Spleen (tissue), 11 donors: ENCODE data around the gene NXPH4. TPM values are rescaled to one million over a fixed set of nuclear protein-coding genes. Genes with fewer than 3 reads are reported as not detected.

Source experiments
- DNase-seq: peaks from one replicate; pipeline ENCODE4 v3.0.0-alpha.2; 2020
- H3K27ac ChIP-seq, 8 donors: fragments of 200-600 bp; sonication (generic) in 7 of 8; 1 replicate in 4 of 8; 2 replicates in 4 of 8; pipeline versions ENCODE4 v1.5.0 to v1.8.0; 2016 to 2021; ENCODE audit warnings: inconsistent platforms in 4 of 8, mild to moderate bottlenecking in 4 of 8, moderate library complexity in 1 of 8
- H3K27me3 ChIP-seq, 7 donors: fragments of 200-600 bp; sonication (generic) in 6 of 7; replicated peaks in 1 of 7; 1 replicate in 4 of 7; 2 replicates in 3 of 7; pipeline versions ENCODE4 v1.5.0 to v1.8.0; 2016 to 2021; ENCODE audit warnings: inconsistent platforms in 3 of 7, mild to moderate bottlenecking in 1 of 7
- H3K36me3 ChIP-seq, 6 donors: fragments of 200-600 bp; sonication (generic) in 5 of 6; 1 replicate in 4 of 6; 2 replicates in 2 of 6; pipeline versions ENCODE4 v1.5.0 to v1.8.0; 2016 to 2021; ENCODE audit warnings: inconsistent platforms in 2 of 6
- H3K4me1 ChIP-seq, 6 donors: fragments of 200-600 bp; sonication (generic) in 5 of 6; 1 replicate in 3 of 6; 2 replicates in 3 of 6; pipeline versions ENCODE4 v1.5.0 to v1.8.0; 2016 to 2021; ENCODE audit warnings: inconsistent platforms in 3 of 6
- H3K4me3 ChIP-seq, 8 donors: fragments of 200-600 bp; sonication (generic) in 7 of 8; 1 replicate in 4 of 8; 2 replicates in 4 of 8; pipeline versions ENCODE4 v1.5.0 to v1.8.0; 2016 to 2021; ENCODE audit warnings: inconsistent platforms in 4 of 8, mild to moderate bottlenecking in 4 of 8, moderate library complexity in 2 of 8
- H3K9me3 ChIP-seq, 8 donors: fragments of 200-600 bp; sonication (generic) in 7 of 8; 1 replicate in 4 of 8; 2 replicates in 4 of 8; pipeline versions ENCODE4 v1.5.0 to v1.8.0; 2016 to 2021; ENCODE audit warnings: inconsistent platforms in 4 of 8
- CTCF ChIP-seq, 11 experiments: fragments of 200-600 bp in 7 of 11; fragments of 450-650 bp in 4 of 11; sonication (generic) in 4 of 11; IDR thresholded peaks in 8 of 11; conservative IDR thresholded peaks in 3 of 11; 1 replicate in 7 of 11; 2 replicates in 4 of 11; pipeline versions ENCODE4 v1.4.0 to v1.8.0; 2016 to 2021; ENCODE audit warnings: antibody characterized with exemption in 11 of 11, inconsistent platforms in 4 of 11, mild to moderate bottlenecking in 1 of 11
- POLR2A ChIP-seq, 3 donors: fragments of 450-650 bp; IDR thresholded peaks; one replicate each; pipeline ENCODE4 v1.5.1; 2017; ENCODE audit warnings: antibody characterized with exemption in 3 of 3, mild to moderate bottlenecking in 1 of 3
- POLR2AphosphoS5 ChIP-seq, 3 donors: sonication (generic); formaldehyde crosslinking; IDR thresholded peaks; one replicate each; pipeline ENCODE4 v1.5.1; 2017; ENCODE audit warnings: antibody characterized with exemption in 3 of 3
- WGBS, 5 donors: extraction: QIAGEN DNeasy Blood & Tissue Kit in 3 of 5; methylation state at CpG; one replicate each; pipeline versions ENCODE4 v1.1.5 to v1.1.7; 2013 to 2018; 5-methylcytosine and 5-hydroxymethylcytosine counted together
- intact Hi-C: fragments of 100-400 bp; cut with DNase I; formaldehyde crosslinking; loops from one replicate; pipeline ENCODE4 v1.15.0; 2023; ENCODE audit warnings: low total_unique reads
- polyA plus RNA-seq, 3 donors: library from polyadenylated mRNA; stranded (reverse); fragments of 200-250 nt; gene quantifications; one replicate each; pipeline ENCODE4 v1.2.1, GENCODE V29; 2013
- total RNA-seq, 7 donors: library from RNA; depleted of rRNA in 3 of 7; stranded (reverse); fragments of >200 nt in 3 of 7; fragmentation: NEBNext Ultra II Directional in 4 of 7; extraction: Animal tissue kit (Norgen Biotek cat#: 25700) in 4 of 7; gene quantifications; one replicate each; pipeline versions ENCODE4 v1.1.0 to v1.2.1, GENCODE V29; 2016 to 2021
- donor health status: healthy with polysubstance abuse.
- donor health status: DM: no; HTN: no; CAD: no; lungs with moderate emphysema.
- donor health status: DM: no; HTN: no; CAD: no.
- donor health status: Bipolar disorder and iron deficiency.
- donor health status: healthy.
- donor health status: DM: no; HTN: no; CAD: no.
- donor health status: DM: yes; HTN: yes; CAD: no.

The NXPH4 gene
- total and polyA plus RNA-seq, 10 donors: 0.11 to 0.60 (median 0.23) TPM; not detected in 4

DNA sequence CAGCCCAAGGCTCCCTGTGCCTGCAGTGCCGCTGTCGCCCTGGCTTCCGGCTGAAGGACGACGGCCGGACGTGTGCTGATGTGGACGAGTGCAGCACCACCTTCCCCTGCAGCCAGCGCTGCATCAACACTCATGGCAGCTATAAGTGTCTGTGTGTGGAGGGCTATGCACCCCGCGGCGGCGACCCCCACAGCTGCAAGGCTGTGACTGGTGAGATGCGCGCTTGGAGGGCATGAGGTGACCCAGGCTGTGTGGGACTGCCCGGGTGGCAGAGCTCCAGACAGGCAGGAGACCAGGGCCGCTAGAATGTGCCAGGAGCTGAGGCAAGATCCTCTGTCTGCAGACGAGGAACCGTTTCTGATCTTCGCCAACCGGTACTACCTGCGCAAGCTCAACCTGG, 19.6 kb upstream of the NXPH4 start:
- no peaks in the 10 kb centered on the region for H3K27me3 ChIP-seq
- H3K27ac ChIP-seq: no peak overlapping the region
- no peak for DNase-seq
- WGBS, 5 donors: 75 to 94% (median 89%) methylated on average over 7 to 22 of the region's 22 CpGs
- H3K4me3 ChIP-seq: no peak overlapping the region
- TF ChIP-seq CTCF (IDR thresholded peaks at IDR 0.05 in 8 of 11, conservative IDR thresholded peaks at IDR 0.05 in 3 of 11) (no peak), POLR2AphosphoS5 (IDR thresholded peaks at IDR 0.05) (peak in 1 of 3 donors; percentile 48)
- no peaks in the 10 kb centered on the region for H3K9me3 ChIP-seq
- intact Hi-C loops: no loop called here
- peaks cover 0 to 100% (median 50%) of the 10 kb centered on the region in 6 donors for H3K36me3 ChIP-seq
- H3K4me1 ChIP-seq: no peaks in the 10 kb centered on the region

GRCh38 chr12:57198329-57198728, 18.3 kb upstream of the NXPH4 start:
- DNase-seq: no peak
- peaks cover 0 to 100% (median 56%) of the 10 kb centered on the region in 6 donors for H3K36me3 ChIP-seq
- WGBS, 5 donors: 88 to 97% (median 94%) methylated on average over 16 to 17 of the region's 17 CpGs
- H3K27me3 ChIP-seq: no peaks in the 10 kb centered on the region
- intact Hi-C loops: no loop called here
- no peak overlapping the region for H3K27ac ChIP-seq
- TF ChIP-seq POLR2A (IDR thresholded peaks at IDR 0.05): no peak
- peak in 1 of 3 donors; percentile 37 for TF ChIP-seq POLR2AphosphoS5 (IDR thresholded peaks at IDR 0.05)
- H3K9me3 ChIP-seq: no peaks in the 10 kb centered on the region
- H3K4me3 ChIP-seq: no peak overlapping the region
- no peaks in the 10 kb centered on the region for H3K4me1 ChIP-seq

- H3K4me1 ChIP-seq: no peaks in the 10 kb centered on the region
- H3K27ac ChIP-seq: no peak overlapping the region
- TF ChIP-seq POLR2AphosphoS5 (IDR thresholded peaks at IDR 0.05) (peak in 1 of 3 donors; percentile 22), POLR2A (IDR thresholded peaks at IDR 0.05) (no peak), CTCF (IDR thresholded peaks at IDR 0.05 in 8 of 11, conservative IDR thresholded peaks at IDR 0.05 in 3 of 11) (no peak)
- H3K9me3 ChIP-seq: no peaks in the 10 kb centered on the region
- peaks cover 0 to 100% (median 50%) of the 10 kb centered on the region in 6 donors for H3K36me3 ChIP-seq
- H3K27me3 ChIP-seq: no peaks in the 10 kb centered on the region
- intact Hi-C loops: no loop called here
- WGBS, 5 donors: 84 to 94% (median 89%) methylated on average over 8 to 15 of the region's 15 CpGs
- no peak overlapping the region for H3K4me3 ChIP-seq
- DNase-seq: no peak
These were observed 17.4 kb upstream of the NXPH4 start for GRCh38 chr12:57199191-57199590.

- Histone ChIP-seq H3K4me3 (no peak overlapping the region), H3K36me3 (peaks cover 0 to 100% (median 42%) of the 10 kb centered on the region in 6 donors), H3K27me3 (no peaks in the 10 kb centered on the region), H3K4me1 (no peaks in the 10 kb centered on the region), H3K27ac (no peak overlapping the region), H3K9me3 (no peaks in the 10 kb centered on the region)
- 90 to 95% (median 91%) methylated on average over 13 to 15 of the region's 15 CpGs for WGBS, 5 donors
- TF ChIP-seq POLR2A (IDR thresholded peaks at IDR 0.05) (no peak), CTCF (IDR thresholded peaks at IDR 0.05 in 8 of 11, conservative IDR thresholded peaks at IDR 0.05 in 3 of 11) (no peak), POLR2AphosphoS5 (IDR thresholded peaks at IDR 0.05) (no peak)
- no peak for DNase-seq
- intact Hi-C loops: no loop called here
These were observed 16.1 kb upstream of the NXPH4 start for GRCh38 chr12:57200497-57200896.

DNA sequence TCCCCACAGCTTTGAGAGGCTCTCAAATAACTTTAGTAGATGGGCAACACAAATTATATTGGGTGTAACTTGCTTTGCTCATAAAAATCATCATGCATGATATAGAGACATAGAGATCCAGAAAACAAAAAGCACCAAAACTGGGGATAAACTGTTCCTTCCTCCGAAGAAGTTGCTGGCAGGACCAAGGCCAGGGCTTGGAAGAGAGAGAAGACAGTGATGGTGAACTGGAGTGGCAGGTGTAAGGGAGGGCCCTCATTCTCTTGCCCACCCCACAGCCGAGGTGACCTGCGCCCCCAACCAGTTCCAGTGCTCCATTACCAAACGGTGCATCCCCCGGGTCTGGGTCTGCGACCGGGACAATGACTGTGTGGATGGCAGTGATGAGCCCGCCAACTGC, 15.4 kb upstream of the NXPH4 start:
- Histone ChIP-seq H3K27ac (no peak overlapping the region), H3K4me3 (no peak overlapping the region), H3K36me3 (peaks cover 0 to 100% (median 40%) of the 10 kb centered on the region in 6 donors), H3K9me3 (no peaks in the 10 kb centered on the region), H3K4me1 (no peaks in the 10 kb centered on the region), H3K27me3 (no peaks in the 10 kb centered on the region)
- no peak for DNase-seq
- no peak for TF ChIP-seq POLR2AphosphoS5 (IDR thresholded peaks at IDR 0.05)
- 80 to 91% (median 85%) methylated on average over 7 to 8 of the region's 8 CpGs for WGBS, 5 donors
- intact Hi-C loops: no loop called here
